HG03095 (cell line): ENCODE measurements around the gene C4B.
"Not testable (repeated sequence)": the region's sequence is repeated elsewhere in the genome, so short reads cannot be mapped to it uniquely, and the experiment has no call there.

Experiments
- ATAC-seq: cut with Tn5 transposase; IDR thresholded peaks from one replicate; pipeline ENCODE4 v1.9.1; 2021; ENCODE audit warnings: moderate library complexity; ENCODE audit not compliant: unreplicated experiment

C4B gene

DNA sequence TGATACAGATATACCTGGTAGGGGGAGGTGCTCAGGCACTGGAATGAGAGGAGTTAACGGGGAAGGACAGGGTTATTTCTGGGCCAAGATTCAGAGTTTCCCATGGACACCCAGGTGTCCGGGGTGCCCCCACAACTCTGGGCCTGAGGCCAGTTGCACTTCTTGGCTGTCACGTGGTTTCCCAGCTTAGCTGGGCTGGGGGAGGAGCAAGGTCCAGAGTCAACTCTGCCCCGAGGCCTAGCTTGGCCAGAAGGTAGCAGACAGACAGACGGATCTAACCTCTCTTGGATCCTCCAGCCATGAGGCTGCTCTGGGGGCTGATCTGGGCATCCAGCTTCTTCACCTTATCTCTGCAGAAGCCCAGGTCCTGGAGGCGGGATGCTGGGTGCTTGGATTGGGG is at the start of gene C4B:
TSS of gene C4B (plus strand) at position 249 of the 400 bp plus-strand sequence. CDS start at position 300, 51 bp downstream.
- not testable (repeated sequence) for ATAC-seq

DNA sequence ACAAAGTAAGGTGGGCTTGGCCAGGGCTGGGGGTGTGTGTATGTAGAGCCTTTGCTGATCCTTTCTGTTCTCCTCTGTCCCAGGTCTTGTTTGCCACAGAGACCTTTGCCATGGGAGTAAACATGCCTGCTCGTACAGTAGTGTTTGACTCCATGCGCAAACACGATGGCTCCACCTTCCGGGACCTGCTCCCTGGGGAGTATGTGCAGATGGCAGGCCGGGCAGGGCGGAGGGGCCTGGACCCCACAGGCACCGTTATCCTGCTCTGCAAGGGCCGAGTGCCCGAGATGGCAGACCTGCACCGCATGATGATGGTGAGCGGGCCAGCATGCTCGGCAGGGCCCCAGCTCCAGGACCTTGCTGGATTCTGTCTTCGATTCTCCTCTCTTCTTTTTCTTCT is 48.9 kb upstream of the C4B start:
- ATAC-seq, result no peak

DNA sequence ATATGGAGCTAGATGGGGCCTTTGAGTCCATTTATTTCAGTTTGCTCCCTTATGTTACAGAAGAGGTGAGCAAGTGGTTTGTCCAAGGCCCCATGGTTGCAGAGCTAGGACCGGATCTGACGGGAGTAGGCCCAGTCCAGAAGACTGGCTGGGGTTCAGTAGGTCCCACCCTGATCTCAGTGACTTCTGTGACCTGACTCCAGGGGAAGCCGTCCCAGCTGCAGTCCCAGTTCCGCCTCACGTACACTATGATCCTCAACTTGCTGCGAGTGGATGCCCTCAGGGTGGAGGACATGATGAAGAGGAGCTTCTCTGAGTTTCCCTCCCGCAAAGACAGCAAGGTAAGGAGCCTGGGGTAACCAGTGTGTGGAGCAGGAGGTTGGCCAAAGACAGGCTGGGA is 48.1 kb upstream of the C4B start:
- no peak for ATAC-seq

DNA sequence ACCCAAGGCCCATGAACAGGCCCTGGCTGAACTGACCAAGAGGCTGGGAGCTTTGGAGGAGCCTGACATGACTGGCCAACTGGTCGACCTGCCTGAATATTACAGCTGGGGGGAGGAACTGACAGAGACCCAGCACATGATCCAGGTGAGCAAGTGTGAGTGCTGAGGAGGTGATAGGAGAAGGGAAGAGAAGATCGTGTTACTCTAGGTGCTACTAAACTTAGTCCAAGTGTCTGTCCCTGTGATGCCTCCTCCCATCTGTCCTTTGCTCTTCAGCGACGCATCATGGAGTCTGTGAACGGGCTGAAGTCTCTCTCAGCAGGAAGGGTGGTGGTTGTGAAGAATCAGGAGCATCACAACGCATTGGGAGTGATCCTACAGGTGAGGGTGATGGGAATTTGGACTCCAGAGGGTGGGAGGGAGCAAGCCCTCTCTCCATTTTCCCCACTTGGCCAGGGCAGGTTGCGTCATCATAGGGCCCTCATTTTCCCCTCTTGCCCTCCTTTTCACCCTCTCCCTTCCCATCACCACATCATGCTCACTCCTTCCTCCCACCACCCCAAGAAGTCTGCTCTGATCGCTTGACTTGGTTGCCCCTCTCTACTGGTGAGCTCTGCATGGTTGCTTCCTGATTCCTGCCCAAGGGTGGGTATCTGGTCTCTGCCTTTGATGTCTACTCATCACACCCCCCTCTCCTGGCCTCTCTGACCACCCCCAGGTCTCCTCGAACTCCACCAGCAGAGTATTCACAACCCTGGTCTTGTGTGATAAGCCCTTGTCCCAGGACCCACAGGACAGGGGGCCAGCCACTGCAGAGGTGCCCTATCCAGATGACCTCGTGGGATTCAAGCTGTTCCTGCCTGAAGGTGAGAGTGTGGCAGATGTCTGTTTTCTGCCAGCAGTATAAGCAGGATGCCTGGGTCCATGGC is 47.3 kb upstream of the C4B start:
- ATAC-seq, result no peak

DNA sequence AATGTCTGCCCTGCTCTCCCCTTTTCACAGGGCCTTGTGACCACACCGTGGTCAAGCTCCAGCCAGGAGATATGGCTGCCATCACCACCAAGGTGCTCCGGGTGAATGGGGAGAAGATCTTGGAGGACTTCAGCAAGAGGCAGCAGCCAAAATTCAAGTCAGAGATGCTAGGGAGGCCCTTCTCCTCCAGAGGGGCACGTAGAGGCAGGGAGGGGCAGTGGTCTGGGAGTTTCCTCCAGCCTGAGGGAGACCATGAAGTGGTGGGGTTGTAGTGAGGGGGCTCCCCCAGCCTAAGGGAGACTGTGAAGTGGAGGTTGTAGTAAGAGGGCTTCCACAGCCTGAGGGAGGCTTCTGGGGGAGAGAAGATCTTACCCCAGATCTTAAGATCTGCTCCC is 46.7 kb upstream of the C4B start:
- no peak for ATAC-seq

DNA sequence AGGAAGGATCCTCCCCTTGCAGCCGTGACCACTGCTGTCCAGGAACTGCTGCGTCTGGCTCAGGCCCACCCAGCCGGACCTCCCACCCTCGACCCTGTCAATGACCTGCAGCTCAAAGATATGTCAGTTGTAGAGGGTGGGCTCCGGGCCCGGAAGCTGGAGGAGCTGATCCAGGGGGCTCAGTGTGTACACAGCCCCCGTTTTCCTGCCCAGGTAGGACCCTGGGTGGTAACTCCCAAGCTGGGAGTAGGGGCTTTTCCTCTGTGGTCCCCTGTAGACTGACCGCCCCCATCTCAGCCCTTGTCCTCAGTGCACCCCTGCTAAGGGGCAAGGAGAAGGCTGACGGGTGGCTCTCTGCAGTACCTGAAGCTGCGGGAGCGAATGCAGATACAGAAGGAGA is 46.3 kb upstream of the C4B start:
- no peak for ATAC-seq

DNA sequence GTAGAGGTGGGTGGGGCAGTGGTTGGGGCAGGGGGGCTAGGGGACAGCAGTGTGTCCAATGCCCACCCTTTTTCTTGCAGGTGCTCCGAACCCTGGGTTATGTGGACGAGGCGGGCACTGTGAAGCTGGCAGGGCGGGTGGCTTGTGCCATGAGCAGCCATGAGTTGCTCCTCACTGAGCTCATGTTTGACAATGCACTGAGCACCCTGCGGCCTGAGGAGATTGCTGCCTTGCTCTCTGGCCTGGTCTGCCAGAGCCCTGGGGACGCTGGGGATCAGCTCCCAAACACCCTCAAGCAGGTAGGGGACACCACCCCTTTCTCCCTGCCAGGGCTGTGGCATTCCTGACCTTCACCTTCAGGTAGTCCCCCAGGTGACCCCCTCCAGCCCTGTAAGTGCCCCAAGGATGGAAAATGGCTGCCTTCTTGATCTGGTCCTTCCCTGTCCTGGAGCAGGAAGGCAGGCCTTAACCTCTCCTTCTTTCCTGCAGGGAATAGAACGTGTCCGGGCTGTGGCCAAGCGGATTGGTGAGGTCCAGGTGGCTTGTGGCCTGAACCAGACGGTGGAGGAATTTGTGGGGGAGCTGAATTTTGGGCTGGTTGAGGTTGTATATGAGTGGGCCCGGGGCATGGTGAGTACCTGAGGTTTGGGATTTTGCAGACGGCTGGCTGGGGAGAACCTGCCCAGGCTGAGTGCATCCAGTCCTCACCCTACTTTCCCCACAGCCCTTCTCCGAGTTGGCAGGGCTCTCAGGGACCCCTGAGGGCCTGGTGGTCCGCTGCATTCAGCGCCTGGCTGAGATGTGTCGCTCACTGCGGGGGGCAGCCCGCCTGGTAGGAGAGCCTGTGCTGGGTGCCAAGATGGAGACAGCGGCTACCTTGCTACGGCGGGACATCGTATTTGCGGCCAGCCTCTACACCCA is 45.5 kb upstream of the C4B start:
- no peak for ATAC-seq

DNA sequence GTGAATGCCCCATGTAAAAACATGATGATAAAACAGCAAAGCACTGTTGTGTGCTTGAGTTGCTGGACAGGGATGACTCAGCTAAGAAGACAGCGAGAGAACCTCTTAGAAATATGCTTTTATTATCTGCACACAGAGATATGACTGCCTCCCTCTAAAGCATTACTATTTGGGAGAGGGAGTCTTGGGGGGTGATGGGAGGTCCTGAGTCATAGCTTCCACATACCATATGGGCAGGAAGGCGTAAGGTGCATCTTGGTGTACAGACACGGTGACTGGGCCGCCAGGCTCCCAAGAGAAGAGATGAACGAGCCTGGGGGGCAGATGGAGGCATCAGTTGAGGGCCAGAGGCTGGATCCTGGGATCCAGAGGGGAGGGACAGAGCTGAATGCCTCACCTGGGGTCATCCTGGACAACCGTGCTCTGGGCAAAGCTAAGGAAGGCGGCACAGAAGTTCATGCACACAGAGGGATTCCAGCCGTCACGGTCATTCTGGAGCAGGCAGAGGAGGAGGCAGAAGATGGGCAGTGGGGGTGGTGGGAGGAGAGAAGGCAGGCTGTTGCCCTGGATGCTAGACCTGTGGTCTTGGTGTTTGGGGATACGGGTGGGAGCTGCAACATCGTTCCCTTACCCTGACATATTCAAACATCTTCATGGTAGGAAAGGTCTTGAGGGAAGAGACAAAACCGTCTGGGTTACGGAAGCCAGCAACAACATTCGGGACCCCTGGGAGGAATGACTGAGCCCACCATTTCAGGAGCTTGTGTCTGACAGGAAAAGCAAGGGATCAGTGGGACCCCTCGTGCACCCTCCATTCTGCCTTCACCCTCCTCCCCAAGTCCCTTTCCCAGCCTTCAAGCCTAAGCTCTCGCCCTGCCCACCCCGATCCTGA is 44.6 kb upstream of the C4B start:
- no peak for ATAC-seq

DNA sequence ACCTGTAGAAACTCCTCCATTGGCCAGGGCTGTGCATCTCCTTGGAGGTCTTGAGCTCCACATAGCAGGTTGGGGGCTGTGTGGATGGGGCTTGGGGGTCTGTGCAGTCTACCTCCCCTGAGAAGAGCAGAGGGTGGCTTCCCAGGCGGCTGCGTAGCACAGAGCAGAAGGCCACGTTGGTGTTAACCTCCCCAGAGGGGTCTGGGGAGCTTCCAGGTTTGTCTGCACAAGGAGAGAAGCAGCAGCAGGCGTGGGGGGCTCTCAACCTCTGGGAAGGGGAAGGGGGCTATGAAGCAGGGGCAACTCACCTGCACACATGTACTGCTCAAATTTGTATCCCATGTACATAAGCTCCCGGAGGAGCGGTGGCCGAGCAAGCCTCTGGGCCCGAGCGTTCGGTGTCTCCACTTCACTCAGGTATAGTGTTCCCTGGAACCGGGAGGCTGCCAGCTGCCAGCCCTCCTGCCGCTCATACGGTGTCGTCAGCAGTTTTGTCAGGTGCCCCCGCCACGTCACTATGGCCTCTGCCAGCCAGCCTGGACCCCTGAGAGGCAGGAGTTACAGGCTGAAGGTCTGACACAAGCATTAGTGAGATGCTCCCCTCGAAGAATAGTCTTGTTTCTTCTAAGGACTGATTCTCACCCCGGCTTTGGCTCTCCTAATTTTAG is 43.9 kb upstream of the C4B start:
- no peak for ATAC-seq

DNA sequence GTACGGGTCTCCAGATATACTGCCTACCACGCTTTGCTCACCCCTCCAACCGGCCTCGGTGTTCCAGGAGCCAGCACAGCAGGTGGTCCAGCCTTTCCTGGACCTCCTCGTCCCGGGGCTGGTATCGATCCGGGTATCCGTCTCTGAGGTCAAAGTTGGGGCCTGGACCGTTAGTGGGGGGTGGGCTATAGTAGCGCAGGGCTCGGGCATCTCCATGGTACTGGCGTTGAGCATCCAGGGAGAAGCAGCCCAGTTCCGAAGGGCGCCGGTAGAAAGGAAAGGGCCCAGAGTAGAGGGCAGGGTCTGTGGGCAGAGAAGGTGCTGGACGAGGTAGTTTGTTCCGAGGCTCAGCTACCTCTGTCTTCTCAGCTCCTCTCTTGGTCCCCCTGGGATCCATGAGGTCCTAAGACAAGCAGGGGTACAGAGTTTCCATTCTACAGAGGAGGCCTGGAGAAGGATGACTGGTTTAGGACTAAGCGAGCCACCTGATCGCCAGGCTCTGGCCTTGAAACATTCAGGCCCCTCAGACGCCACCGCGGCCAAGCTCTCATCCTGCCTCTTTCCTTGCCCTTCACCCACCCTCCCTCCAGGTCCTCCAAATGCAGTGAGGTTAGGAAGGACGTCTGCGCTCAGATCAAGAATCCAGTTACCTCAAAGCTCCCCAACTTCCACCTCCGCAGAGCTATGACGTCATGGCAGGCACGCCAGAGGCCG is 43.2 kb upstream of the C4B start:
- peak; percentile 1 for ATAC-seq

DNA sequence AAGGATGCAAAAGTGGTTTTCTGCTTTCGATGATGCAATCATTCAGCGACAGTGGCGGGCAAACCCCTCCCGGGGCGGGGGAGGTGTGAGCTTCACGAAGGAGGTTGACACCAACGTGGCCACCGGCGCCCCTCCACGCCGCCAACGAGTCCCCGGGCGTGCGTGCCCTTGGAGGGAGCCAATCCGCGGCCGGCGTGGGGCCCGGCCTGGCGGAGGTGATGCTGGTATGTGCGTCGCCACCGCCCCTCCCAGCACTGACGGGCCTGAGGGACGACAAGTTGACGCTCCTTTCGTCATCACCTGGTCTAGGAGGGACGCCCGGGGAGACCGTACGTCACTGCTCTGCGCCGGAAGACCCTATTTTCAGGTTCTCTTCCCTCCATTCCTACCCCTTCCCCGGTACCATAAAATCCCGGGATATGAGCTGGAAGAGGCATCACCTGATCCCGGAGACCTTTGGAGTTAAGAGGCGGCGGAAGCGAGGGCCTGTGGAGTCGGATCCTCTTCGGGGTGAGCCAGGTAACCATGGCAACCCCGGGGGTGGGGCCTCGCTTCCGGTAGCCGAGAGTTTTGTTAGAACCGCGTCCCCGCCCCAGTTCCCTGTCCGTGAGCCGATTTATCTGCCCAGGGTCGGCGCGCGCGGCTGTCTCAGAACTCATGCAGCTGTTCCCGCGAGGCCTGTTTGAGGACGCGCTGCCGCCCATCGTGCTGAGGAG is 42.4 kb upstream of the C4B start, which contains the start of gene DXO:
TSS of gene DXO (minus strand) at position 146 of the 716 bp plus-strand sequence. CDS start 463 bp downstream, outside the sequence.
- ATAC-seq, result peak; percentile 74

DNA sequence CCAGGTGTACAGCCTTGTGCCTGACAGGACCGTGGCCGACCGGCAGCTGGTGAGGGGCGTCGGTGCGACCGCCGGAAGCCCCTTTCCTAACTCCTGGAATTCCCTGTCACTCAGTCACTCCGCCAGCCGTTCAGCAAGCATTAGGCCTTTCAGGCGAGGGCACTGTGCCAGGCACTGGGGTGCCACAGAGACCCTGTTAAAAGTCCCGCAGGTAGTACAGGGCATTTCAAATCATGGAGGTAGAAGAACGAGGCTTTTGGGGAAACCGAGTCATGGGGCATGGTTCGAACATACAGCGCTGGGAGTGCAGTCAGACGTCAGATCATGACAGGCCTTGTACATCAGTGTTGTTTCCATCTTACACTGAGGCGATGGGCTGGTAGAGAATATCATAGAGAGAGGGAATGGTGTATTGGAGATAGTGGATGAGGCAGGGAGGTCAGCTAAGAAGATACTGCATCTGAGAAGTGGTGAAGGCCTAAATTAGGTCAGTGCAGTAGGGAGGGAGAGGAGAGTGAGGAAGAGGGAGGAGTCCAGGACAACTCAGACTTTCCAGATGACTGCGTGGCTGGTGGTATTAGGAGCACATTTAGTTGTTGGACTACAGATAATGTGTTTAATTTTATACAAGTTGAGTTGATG is 41.8 kb upstream of the C4B start:
- ATAC-seq, result peak; percentile 4

DNA sequence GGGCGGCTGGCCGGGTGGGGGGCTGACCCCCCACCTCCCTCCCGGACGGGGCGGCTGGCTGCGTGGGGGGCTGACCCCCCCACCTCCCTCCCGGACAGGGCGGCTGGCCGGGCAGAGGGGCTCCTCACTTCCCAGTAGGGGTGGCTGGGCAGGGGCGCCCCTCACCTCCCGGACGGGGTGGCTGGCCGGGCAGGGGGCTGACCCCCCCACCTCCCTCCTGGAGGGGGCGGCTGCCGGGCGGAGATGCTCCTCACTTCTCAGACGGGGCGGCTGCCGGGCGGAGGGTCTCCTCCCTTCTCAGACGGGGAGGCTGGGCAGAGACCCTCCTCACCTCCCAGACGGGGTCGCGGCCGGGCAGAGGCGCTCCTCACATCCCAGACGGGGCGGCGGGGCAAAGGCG is 38.5 kb upstream of the C4B start:
- ATAC-seq, result not testable (repeated sequence)

DNA sequence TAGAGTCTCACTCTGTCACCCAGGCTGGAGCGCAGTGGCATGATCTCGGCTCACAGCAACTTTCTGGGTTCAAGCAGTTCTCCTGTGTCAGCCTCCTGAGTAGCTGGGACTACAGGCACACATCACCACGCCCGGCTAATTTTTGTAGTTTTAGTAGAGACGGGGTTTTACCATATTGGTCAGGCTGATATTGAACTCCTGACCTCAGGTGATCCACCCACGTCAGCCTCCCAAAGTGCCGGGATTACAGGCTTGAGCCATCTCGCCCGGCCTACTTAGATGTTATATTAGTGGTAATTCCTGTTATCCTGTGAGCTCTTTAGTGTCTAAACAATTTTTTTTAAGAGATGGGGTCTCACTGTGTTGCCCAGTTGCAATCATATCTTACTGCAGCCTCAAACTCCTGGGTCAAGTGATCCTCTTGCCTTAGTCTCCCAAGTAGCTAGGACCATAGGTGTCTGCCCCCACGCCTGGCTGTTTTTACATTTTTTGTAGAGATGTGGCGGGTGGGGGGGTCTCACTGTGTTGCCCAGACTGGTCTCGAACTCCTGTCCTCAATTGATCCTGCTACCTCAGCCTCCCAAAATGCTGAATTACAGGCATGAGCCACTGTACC is 36.7 kb upstream of the C4B start:
- no peak for ATAC-seq

DNA sequence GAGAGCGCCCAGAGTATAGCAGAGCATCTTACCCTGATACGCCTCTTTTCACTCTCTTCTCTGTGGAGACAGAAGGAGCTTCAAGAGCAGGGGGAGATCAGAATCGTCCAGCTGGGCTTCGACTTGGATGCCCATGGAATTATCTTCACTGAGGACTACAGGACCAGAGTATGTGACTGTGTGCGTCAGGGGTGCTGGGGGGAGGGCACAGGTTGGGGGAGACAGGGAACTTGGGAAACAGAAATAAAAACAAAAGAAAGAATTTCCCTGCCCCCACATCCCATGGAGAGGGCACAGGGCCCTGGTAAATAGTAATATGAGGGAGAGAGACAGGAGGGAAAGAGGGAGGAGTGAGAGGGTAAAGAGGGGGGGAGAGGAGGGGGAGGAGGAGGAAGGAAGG is 35.8 kb upstream of the C4B start:
- no peak for ATAC-seq

DNA sequence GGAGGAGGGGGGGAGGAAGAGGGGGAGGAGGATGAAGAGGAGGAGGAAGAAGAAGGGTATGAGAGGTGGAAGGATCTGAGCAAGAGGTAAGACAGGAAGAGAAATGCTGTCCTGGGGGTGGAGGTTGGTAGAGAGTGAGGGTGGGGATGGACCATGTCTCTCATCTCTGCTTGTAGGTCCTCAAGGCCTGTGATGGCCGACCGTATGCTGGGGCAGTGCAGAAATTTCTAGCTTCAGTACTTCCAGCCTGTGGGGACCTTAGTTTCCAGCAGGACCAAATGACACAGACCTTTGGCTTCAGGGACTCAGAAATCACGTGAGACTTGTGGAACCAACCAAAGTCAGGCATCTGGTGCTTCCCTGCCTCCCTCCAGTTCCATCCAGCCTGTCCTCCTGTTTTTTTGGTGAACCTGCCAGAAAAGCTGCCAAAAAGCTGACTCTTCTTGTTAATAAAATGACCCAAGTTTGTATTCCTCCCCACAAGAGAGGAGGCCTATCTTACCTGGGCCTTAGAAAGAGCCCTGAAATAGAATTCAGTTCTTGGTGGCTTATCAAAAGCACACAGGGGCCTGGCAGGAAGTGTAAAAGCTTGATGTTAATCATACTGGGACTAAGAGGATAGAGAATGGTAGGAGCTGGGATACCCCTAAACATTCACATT is 35.2 kb upstream of the C4B start:
- no peak for ATAC-seq

DNA sequence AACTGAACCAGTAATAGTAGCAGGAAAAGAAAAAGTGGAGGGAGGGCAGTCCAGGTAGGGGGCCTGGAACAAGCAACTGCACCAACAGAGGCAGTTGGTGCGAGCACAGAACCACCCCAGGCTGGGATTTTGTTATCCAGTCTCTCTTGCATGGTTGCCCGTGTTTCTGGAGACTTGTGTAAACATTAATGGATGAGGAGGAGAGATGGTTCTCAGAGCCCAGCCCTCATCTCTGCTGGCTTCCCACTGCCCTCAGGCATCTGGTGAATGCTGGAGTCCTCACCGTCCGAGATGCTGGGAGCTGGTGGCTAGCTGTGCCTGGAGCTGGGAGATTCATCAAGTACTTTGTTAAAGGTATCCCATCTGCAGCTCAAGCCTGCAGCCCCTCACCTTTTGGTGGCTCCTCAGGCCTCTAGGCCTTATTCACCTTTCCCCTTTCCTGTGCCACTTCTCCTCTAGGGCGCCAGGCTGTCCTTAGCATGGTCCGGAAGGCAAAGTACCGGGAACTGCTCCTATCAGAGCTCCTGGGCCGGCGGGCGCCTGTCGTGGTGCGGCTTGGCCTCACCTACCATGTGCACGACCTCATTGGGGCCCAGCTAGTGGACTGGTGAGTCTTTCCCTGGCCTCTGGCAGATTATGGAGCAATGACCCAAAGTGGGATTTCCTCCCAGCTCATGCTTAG is 34.3 kb upstream of the C4B start:
- not testable (repeated sequence) for ATAC-seq
